Neural cell (in vitro differentiated cells): ENCODE data around the gene VPS37B. TPM values are rescaled to one million over a fixed set of nuclear protein-coding genes. Genes with fewer than 3 reads are reported as not detected.

Source experiments
- H2AFZ ChIP-seq: fragments of 200-600, 300-800 bp; sonication (generic), shearing (Covaris generic); 2 replicates; pipeline ENCODE4 v1.6.0; 2014; ENCODE audit warnings: low read depth, mild to moderate bottlenecking, antibody characterized with exemption, low read length, moderate library complexity
- H3F3A ChIP-seq: fragments of 200-600 bp; shearing (Covaris generic); 2 replicates; pipeline ENCODE4 v1.6.1; 2016; ENCODE audit warnings: mild to moderate bottlenecking, moderate library complexity, mixed read lengths, antibody characterized with exemption, low read length; ENCODE audit not compliant: insufficient read depth, poor library complexity, severe bottlenecking
- H3K27ac ChIP-seq: fragments of 200-600, 300-800 bp; sonication (generic), shearing (Covaris generic); 2 replicates; pipeline ENCODE4 v1.5.1; 2014; ENCODE audit warnings: mild to moderate bottlenecking, low read length, moderate library complexity
- H3K27me3 ChIP-seq: fragments of 300-800, 200-600 bp; sonication (generic), shearing (Covaris generic); 2 replicates; pipeline ENCODE4 v1.6.0; 2014; ENCODE audit warnings: mild to moderate bottlenecking, low read depth, low read length, moderate library complexity; ENCODE audit not compliant: insufficient read depth
- H3K36me3 ChIP-seq: fragments of 300-800, 200-600 bp; sonication (generic), shearing (Covaris generic); 2 replicates; pipeline ENCODE4 v1.5.1; 2014; ENCODE audit warnings: mild to moderate bottlenecking, antibody characterized with exemption, low read length, moderate library complexity; ENCODE audit not compliant: insufficient read depth
- H3K4me2 ChIP-seq: fragments of 300-800, 200-600 bp; sonication (generic), shearing (Covaris generic); 2 replicates; pipeline ENCODE4 v1.6.0; 2014; ENCODE audit warnings: mild to moderate bottlenecking, low read length
- H3K4me3 ChIP-seq: fragments of 300-800, 200-600 bp; sonication (generic), shearing (Covaris generic); 2 replicates; pipeline ENCODE4 v1.5.1; 2014; ENCODE audit warnings: mild to moderate bottlenecking, low read length, moderate library complexity
- H3K79me2 ChIP-seq: fragments of 200-600 bp; shearing (Covaris generic); replicated peaks from 2 replicates; pipeline ENCODE4 v1.6.0; 2014; ENCODE audit warnings: mild to moderate bottlenecking, low read length, moderate library complexity; ENCODE audit not compliant: insufficient read depth
- H3K9ac ChIP-seq: fragments of 300-800, 200-600 bp; sonication (generic), shearing (Covaris generic); 2 replicates; pipeline ENCODE4 v1.6.1; 2016; ENCODE audit warnings: mild to moderate bottlenecking, low read length, mixed read lengths
- H3K9me2 ChIP-seq: fragments of 200-600 bp; shearing (Covaris generic); 2 replicates; pipeline ENCODE4 v1.6.1; 2016; ENCODE audit warnings: mild to moderate bottlenecking, low read length, mixed read lengths; ENCODE audit not compliant: insufficient read depth
- H3K9me3 ChIP-seq: fragments of 200-600, 300-800 bp; sonication (generic), shearing (Covaris generic); 2 replicates; pipeline ENCODE4 v1.6.1; 2016; ENCODE audit warnings: mild to moderate bottlenecking, mixed run types, low read length, moderate library complexity, mixed read lengths
- H4K20me1 ChIP-seq: fragments of 200-600 bp; shearing (Covaris generic); 2 replicates; pipeline ENCODE4 v1.6.1; 2016; ENCODE audit warnings: mild to moderate bottlenecking, mixed run types; ENCODE audit not compliant: insufficient read depth
- EP300 ChIP-seq: fragments of 450-650 bp; conservative IDR thresholded peaks from 2 replicates; pipeline ENCODE4 v1.6.1; 2014; ENCODE audit warnings: antibody characterized with exemption, mild to moderate bottlenecking, moderate library complexity; ENCODE audit not compliant: poor library complexity, severe bottlenecking
- EZH2 ChIP-seq: fragments of 200-600, 300-800 bp; shearing (Covaris generic), sonication (generic); IDR thresholded peaks from 2 replicates; pipeline ENCODE4 v1.6.1; 2014; ENCODE audit warnings: antibody characterized with exemption, low read length, borderline replicate concordance, mild to moderate bottlenecking; ENCODE audit not compliant: insufficient read depth, poor library complexity, severe bottlenecking
- MXI1 ChIP-seq: fragments of 450-650 bp; conservative IDR thresholded peaks from 2 replicates; pipeline ENCODE4 v1.6.1; 2014; ENCODE audit warnings: antibody characterized with exemption, mild to moderate bottlenecking; ENCODE audit not compliant: poor library complexity, severe bottlenecking
- POLR2AphosphoS5 ChIP-seq: IDR thresholded peaks from 2 replicates; pipeline ENCODE4 v1.6.1; 2012
- RAD21 ChIP-seq: fragments of 450-650 bp; conservative IDR thresholded peaks from 2 replicates; pipeline ENCODE4 v1.6.1; 2014; ENCODE audit warnings: antibody characterized with exemption, mild to moderate bottlenecking, moderate library complexity
- SMC3 ChIP-seq: fragments of 450-650 bp; conservative IDR thresholded peaks from 2 replicates; pipeline ENCODE4 v1.6.1; 2014; ENCODE audit warnings: antibody characterized with exemption, mild to moderate bottlenecking, moderate library complexity; ENCODE audit not compliant: poor library complexity
- TAF1 ChIP-seq: IDR thresholded peaks from 2 replicates; pipeline ENCODE4 v1.6.1; 2012; ENCODE audit warnings: low read depth
- polyA plus RNA-seq: library from polyadenylated mRNA; depleted of rRNA; stranded (reverse); fragments of >200 nt; gene quantifications from 2 replicates; pipeline ENCODE4 v1.2.3, GENCODE V29; 2014
- TF ChIP-seq, protein P1 (sequence below): fragments of 450-650 bp; IDR thresholded peaks from 2 replicates; pipeline ENCODE4 v1.5.1; 2014; ENCODE audit warnings: antibody characterized with exemption, mild to moderate bottlenecking, moderate library complexity; ENCODE audit not compliant: poor library complexity, severe bottlenecking
- TF ChIP-seq, protein P2 (sequence below): IDR thresholded peaks from 2 replicates; pipeline ENCODE4 v1.6.1; 2012; ENCODE audit warnings: borderline replicate concordance

Gene VPS37B
- polyA plus RNA-seq, 1 donor from 2014 or later = 30.2 TPM

DNA sequence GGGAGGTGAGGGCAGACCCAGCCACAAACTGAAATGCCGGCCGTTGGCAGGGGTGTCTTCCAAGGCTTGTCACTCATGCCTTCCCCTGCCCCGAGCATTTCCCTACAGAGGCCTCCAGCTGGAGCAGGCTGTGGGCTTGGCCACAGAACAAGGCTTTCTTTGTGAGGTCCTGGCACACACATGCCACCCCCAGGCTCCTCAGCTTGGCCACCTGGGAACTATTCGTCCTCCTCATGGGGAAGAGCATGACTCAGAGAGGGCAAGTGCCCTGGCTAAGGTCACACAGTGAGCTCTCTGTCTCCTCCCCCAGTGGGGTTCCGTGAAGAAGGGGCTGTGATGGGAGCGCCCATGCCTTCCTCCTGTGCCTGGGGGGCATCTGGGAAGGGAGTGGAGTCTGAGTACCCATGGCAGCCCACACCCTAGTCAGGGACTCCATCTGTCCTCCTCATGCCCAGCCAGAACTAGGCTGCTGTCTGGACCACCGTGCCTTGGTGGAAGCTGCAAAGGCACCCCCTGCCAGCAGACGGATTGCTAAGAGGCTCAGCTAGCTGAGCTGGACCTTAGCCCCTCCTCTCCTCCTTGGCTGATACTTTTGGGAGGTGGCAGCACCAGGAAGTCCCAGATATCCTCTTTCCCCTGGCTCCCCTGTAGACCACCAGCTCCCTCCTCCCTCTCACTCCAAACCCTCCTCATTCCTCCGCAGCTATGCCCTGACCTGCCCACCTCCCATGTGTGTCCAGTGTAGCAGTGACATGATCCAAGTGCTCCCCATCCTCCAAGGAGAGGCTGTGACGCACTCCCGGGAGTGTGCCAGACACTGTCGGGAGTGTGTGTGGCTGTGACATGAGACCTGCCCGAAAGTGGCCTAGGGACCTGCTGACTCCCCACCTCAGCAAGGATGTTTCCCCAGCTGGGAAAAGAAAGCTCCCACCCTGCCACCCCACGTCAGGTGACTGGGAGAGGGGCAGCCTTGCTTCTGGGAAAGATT, 49.0 kb upstream of the VPS37B start:
- no peaks in the 10 kb centered on the region for H3F3A ChIP-seq
- TF ChIP-seq POLR2AphosphoS5 (no peak), MXI1 (no peak), SMC3 (no peak), RAD21 (no peak), EZH2 (no peak), TAF1 (no peak), EP300 (no peak)
- TF ChIP-seq, protein P1, sequence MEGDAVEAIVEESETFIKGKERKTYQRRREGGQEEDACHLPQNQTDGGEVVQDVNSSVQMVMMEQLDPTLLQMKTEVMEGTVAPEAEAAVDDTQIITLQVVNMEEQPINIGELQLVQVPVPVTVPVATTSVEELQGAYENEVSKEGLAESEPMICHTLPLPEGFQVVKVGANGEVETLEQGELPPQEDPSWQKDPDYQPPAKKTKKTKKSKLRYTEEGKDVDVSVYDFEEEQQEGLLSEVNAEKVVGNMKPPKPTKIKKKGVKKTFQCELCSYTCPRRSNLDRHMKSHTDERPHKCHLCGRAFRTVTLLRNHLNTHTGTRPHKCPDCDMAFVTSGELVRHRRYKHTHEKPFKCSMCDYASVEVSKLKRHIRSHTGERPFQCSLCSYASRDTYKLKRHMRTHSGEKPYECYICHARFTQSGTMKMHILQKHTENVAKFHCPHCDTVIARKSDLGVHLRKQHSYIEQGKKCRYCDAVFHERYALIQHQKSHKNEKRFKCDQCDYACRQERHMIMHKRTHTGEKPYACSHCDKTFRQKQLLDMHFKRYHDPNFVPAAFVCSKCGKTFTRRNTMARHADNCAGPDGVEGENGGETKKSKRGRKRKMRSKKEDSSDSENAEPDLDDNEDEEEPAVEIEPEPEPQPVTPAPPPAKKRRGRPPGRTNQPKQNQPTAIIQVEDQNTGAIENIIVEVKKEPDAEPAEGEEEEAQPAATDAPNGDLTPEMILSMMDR = no peak
- TF ChIP-seq, protein P2, sequence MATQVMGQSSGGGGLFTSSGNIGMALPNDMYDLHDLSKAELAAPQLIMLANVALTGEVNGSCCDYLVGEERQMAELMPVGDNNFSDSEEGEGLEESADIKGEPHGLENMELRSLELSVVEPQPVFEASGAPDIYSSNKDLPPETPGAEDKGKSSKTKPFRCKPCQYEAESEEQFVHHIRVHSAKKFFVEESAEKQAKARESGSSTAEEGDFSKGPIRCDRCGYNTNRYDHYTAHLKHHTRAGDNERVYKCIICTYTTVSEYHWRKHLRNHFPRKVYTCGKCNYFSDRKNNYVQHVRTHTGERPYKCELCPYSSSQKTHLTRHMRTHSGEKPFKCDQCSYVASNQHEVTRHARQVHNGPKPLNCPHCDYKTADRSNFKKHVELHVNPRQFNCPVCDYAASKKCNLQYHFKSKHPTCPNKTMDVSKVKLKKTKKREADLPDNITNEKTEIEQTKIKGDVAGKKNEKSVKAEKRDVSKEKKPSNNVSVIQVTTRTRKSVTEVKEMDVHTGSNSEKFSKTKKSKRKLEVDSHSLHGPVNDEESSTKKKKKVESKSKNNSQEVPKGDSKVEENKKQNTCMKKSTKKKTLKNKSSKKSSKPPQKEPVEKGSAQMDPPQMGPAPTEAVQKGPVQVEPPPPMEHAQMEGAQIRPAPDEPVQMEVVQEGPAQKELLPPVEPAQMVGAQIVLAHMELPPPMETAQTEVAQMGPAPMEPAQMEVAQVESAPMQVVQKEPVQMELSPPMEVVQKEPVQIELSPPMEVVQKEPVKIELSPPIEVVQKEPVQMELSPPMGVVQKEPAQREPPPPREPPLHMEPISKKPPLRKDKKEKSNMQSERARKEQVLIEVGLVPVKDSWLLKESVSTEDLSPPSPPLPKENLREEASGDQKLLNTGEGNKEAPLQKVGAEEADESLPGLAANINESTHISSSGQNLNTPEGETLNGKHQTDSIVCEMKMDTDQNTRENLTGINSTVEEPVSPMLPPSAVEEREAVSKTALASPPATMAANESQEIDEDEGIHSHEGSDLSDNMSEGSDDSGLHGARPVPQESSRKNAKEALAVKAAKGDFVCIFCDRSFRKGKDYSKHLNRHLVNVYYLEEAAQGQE = no peak
- no peak overlapping the region for H3K27ac ChIP-seq
- no peaks in the 10 kb centered on the region for H3K36me3 ChIP-seq
- no peaks in the 10 kb centered on the region for H4K20me1 ChIP-seq
- no peaks in the 10 kb centered on the region for H3K27me3 ChIP-seq
- H3K9me2 ChIP-seq = no peaks in the 10 kb centered on the region
- H2AFZ ChIP-seq = no peak overlapping the region
- H3K9ac ChIP-seq = no peak overlapping the region
- no peaks in the 10 kb centered on the region for H3K79me2 ChIP-seq
- no peak overlapping the region for H3K4me2 ChIP-seq
- H3K4me3 ChIP-seq = no peak overlapping the region
- H3K9me3 ChIP-seq = no peaks in the 10 kb centered on the region

DNA sequence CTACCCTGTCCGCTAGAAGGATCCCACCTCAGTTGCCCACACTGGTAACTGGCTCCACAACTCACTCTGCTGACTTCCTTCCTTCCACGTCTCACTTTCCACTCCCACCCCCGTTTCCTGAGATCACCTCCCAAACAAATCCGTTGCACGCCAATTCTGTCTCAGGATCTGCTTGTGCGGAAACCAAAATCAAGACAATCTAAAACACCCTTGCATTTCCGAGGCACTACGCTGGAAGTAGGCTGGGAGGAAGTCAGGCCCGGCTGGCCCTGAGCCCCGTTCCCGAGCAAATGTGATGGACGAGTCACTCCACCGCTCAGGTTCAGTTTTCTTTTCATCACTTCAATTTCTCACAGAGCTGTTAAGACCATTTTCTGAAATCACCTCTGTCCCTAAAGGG, 47.3 kb upstream of the VPS37B start:
- Histone ChIP-seq H3K9me3 (no peaks in the 10 kb centered on the region), H3K9me2 (no peaks in the 10 kb centered on the region), H3K9ac (no peak overlapping the region), H3K36me3 (no peaks in the 10 kb centered on the region), H3K27me3 (no peaks in the 10 kb centered on the region), H3K4me2 (no peak overlapping the region), H3K79me2 (no peaks in the 10 kb centered on the region), H3K27ac (no peak overlapping the region), H4K20me1 (no peaks in the 10 kb centered on the region), H3K4me3 (no peak overlapping the region), H2AFZ (no peak overlapping the region), H3F3A (no peaks in the 10 kb centered on the region)
- TF ChIP-seq TAF1 = no peak
